Endothelial cell of umbilical vein (primary cell): Measurements from ENCODE around the gene ANXA5.

Experiments
- CTCF ChIP-seq, 2 donors: IDR thresholded peaks; 1 replicate in 1 of 2; 2 replicates in 1 of 2; pipeline ENCODE4 v1.5.1; 2011; ENCODE audit warnings: low read length in 2 of 2, mild to moderate bottlenecking in 2 of 2, moderate library complexity in 2 of 2, control low read depth in 1 of 2, inconsistent platforms in 1 of 2, low read depth in 1 of 2; ENCODE audit not compliant: insufficient read depth in 1 of 2; ENCODE audit errors: extremely low read depth in 1 of 2
- JUN ChIP-seq: IDR thresholded peaks from 2 replicates; pipeline ENCODE4 v1.6.1; 2011; ENCODE audit warnings: borderline replicate concordance, low read depth; ENCODE audit not compliant: insufficient read length, insufficient read depth

DNA sequence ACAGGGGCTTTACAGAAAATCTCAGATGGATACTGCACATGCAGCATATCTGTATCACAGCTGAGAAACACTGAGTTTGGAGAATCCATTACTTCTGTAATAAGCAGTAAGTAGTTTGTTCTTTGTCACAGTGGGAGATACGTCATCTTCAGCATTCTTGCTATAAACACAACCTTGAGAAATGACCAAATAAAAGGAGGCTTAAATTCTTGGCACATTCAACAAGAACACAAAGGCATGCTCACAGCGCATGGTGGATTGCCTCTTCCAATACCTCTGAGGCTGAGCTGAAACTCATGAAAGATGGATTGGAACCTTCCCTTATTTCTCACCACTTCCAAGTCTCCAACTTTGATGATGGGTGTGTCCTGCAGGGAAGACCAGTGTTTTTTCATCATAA is 54.5 kb downstream of the ANXA5 start:
- no peak for TF ChIP-seq CTCF (IDR thresholded peaks at IDR 0.05; ENCODE audit: extremely low read depth in 1 of 2, insufficient read depth in 1 of 2, low read depth in 1 of 2, low read length in 2 of 2)
- TF ChIP-seq JUN: no peak
